Measurements from ENCODE around the gene SCN2B. TPM values are rescaled to one million over a fixed set of nuclear protein-coding genes. Genes with fewer than 3 reads are reported as not detected.

The SCN2B gene
- polyA plus RNA-seq, 1 of the 3 experiments (the other 2 are of a cell fraction) = 0.05 TPM

DNA sequence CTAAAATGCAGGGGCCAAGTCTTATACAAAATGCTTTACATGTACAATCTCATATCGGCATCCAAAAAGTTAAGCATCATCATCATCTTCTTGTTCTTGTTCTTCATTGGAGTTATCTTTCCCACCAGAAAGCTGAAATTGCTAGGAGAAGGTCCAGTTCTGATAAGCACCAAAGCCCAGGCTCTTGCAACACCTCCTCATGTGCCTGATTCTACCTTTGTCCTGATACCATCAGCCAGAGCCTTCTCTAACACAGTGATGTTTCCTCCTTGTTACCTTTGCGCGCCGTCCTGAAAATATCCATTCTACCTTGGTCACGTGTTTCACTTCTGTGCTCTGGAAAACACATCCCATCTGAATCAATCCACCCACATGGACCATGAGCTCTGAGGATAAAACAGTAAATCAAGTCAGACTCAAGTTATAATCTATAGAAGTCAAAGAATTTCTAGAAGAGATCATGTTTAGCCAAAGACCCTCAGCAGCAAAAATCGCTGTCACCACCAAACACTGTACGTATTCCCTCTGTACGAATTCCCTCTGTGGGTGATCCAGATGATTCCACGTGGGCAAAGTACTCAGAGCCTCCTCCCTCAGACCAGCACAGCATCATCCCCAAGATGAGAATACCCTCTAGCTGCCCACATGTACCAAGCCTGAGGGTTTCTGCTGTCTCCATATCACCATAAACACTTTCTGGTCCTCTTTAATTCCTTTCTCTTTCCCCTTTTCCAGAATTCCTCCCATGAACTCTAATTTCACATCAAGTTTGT, 29.4 kb upstream of the SCN2B start:
- peaks cover 31% of the 10 kb centered on the region; the same call in 1 of the 2 replicates for H3K27me3 ChIP-seq (ENCODE audit: insufficient read depth)
- CTCF ChIA-PET = no interaction called here

GRCh38 chr11:118202599-118203422, 26.4 kb upstream of the SCN2B start:
- peaks cover 34% of the 10 kb centered on the region; the same call in 1 of the 2 replicates for H3K27me3 ChIP-seq (ENCODE audit: insufficient read depth)
- peaks cover 0 to 2% of the 10 kb centered on the region in 2 experiments; a peak in 1 of 4 replicates for H3K4me1 ChIP-seq (ENCODE audit: control insufficient read depth in 1 of 2, insufficient read depth in 2 of 2, low read depth in 1 of 2, low read length in 1 of 2)
- H3K27ac ChIP-seq (ENCODE audit: low read depth in 2 of 2, low read length in 1 of 2) = no peak overlapping the region
- no peaks in the 10 kb centered on the region for H3K9me3 ChIP-seq
- no peaks in the 10 kb centered on the region for H3K36me3 ChIP-seq (replicated peaks in 1 of 2; ENCODE audit: control insufficient read depth in 1 of 2, insufficient read depth in 2 of 2, low read length in 1 of 2)
- no peaks in the 10 kb centered on the region for H3F3A ChIP-seq (replicated peaks; ENCODE audit: insufficient read depth)
- no peak overlapping the region for H3K4me3 ChIP-seq (ENCODE audit: low read depth in 2 of 2, low read length in 1 of 2)
- H3K4me2 ChIP-seq = no peak overlapping the region
- POLR2A ChIA-PET = interaction anchor here (0.6 kb wide), 1 partner anchor 8 kb away, joined by 3 read pairs; no protein-coding TSS in a partner anchor
- WGBS (ENCODE audit: low lambda C conversion rate) = 27% methylated on average over 7 of the region's 7 CpGs
- no peak overlapping the region for H3K9ac ChIP-seq
- DNase-seq = no peak
- no peaks in the 10 kb centered on the region for H3K9me2 ChIP-seq
- H4K20me1 ChIP-seq (ENCODE audit: insufficient read depth) = no peaks in the 10 kb centered on the region
- no peak overlapping the region for H2AFZ ChIP-seq (ENCODE audit: low read depth)
- CTCF ChIA-PET = interaction anchor here (0.6 to 1.4 kb wide), 3 partner anchors 28 to 150 kb away, joined by 3 to 5 read pairs (median 4); no protein-coding TSS in a partner anchor
- H3K79me2 ChIP-seq (ENCODE audit: insufficient read depth) = no peaks in the 10 kb centered on the region
- TF ChIP-seq RFX5 (IDR thresholded peaks at IDR 0.05; ENCODE audit: low read length) (no peak), TEAD4 (IDR thresholded peaks at IDR 0.05; ENCODE audit: borderline replicate concordance, insufficient read depth) (no peak), JUND (IDR thresholded peaks at IDR 0.05) (no peak), GABPA (IDR thresholded peaks at IDR 0.05; ENCODE audit: low read depth) (no peak), POLR2AphosphoS5 (IDR thresholded peaks at IDR 0.05; ENCODE audit: low read depth, low read length) (no peak), ELF1 (IDR thresholded peaks at IDR 0.05) (no peak), YY1 (IDR thresholded peaks at IDR 0.05; ENCODE audit: low read depth) (no peak), RXRA (IDR thresholded peaks at IDR 0.05; ENCODE audit: borderline replicate concordance, low read depth) (no peak), ZBTB33 (IDR thresholded peaks at IDR 0.05; ENCODE audit: borderline replicate concordance, low read depth) (no peak), SMC3 (IDR thresholded peaks at IDR 0.05; ENCODE audit: low read depth, low read length) (no peak), TCF12 (IDR thresholded peaks at IDR 0.05) (no peak)
- TF ChIP-seq, protein P1, sequence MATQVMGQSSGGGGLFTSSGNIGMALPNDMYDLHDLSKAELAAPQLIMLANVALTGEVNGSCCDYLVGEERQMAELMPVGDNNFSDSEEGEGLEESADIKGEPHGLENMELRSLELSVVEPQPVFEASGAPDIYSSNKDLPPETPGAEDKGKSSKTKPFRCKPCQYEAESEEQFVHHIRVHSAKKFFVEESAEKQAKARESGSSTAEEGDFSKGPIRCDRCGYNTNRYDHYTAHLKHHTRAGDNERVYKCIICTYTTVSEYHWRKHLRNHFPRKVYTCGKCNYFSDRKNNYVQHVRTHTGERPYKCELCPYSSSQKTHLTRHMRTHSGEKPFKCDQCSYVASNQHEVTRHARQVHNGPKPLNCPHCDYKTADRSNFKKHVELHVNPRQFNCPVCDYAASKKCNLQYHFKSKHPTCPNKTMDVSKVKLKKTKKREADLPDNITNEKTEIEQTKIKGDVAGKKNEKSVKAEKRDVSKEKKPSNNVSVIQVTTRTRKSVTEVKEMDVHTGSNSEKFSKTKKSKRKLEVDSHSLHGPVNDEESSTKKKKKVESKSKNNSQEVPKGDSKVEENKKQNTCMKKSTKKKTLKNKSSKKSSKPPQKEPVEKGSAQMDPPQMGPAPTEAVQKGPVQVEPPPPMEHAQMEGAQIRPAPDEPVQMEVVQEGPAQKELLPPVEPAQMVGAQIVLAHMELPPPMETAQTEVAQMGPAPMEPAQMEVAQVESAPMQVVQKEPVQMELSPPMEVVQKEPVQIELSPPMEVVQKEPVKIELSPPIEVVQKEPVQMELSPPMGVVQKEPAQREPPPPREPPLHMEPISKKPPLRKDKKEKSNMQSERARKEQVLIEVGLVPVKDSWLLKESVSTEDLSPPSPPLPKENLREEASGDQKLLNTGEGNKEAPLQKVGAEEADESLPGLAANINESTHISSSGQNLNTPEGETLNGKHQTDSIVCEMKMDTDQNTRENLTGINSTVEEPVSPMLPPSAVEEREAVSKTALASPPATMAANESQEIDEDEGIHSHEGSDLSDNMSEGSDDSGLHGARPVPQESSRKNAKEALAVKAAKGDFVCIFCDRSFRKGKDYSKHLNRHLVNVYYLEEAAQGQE (IDR thresholded peaks at IDR 0.05; ENCODE audit: low read depth, low read length) = no peak
- TF ChIP-seq, protein P2, sequence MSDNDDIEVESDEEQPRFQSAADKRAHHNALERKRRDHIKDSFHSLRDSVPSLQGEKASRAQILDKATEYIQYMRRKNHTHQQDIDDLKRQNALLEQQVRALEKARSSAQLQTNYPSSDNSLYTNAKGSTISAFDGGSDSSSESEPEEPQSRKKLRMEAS (IDR thresholded peaks at IDR 0.05; ENCODE audit: low read depth) = no peak

More for the DNA sequence above, 29.4 kb upstream of the SCN2B start:
- TF ChIP-seq CTCF (IDR thresholded peaks at IDR 0.05) (no peak), TEAD4 (IDR thresholded peaks at IDR 0.05; ENCODE audit: borderline replicate concordance, insufficient read depth) (no peak)
- Histone ChIP-seq H3K36me3 (replicated peaks in 1 of 2; ENCODE audit: control insufficient read depth in 1 of 2, insufficient read depth in 2 of 2, low read length in 1 of 2) (no peaks in the 10 kb centered on the region), H2AFZ (ENCODE audit: low read depth) (no peak overlapping the region), H3K79me2 (ENCODE audit: insufficient read depth) (no peaks in the 10 kb centered on the region), H3K4me3 (ENCODE audit: low read depth in 2 of 2, low read length in 1 of 2) (no peak overlapping the region), H4K20me1 (ENCODE audit: insufficient read depth) (no peaks in the 10 kb centered on the region), H3K9me3 (no peaks in the 10 kb centered on the region), H3K9me2 (no peaks in the 10 kb centered on the region), H3K4me2 (no peak overlapping the region), H3F3A (replicated peaks; ENCODE audit: insufficient read depth) (no peaks in the 10 kb centered on the region), H3K27ac (ENCODE audit: low read depth in 2 of 2, low read length in 1 of 2) (no peak overlapping the region), H3K9ac (no peak overlapping the region), H3K4me1 (ENCODE audit: control insufficient read depth in 1 of 2, insufficient read depth in 2 of 2, low read depth in 1 of 2, low read length in 1 of 2) (no peaks in the 10 kb centered on the region)
- WGBS (ENCODE audit: low lambda C conversion rate) = 38% methylated on average over 9 of the region's 9 CpGs
- POLR2A ChIA-PET = no interaction called here
- DNase-seq = no peak

Measured in SK-N-SH (cell line).